DND-41 (cell line): ENCODE data around the gene EBF4.
A peak's percentile ranks its signal among the peaks of the same experiment; 100 is the strongest.

ENCODE experiments used
- ATAC-seq: fragments of 200-7000 bp; cut with Tn5 transposase; 3 replicates; pipeline ENCODE4 v1.9.1; 2021; ENCODE audit warnings: low read depth; ENCODE audit not compliant: insufficient read depth
- DNase-seq: peaks from one replicate; pipeline ENCODE4 v3.0.0-alpha.2; 2020
- H2AFZ ChIP-seq: 2 replicates; pipeline ENCODE4 v1.6.0; 2012; ENCODE audit warnings: low read depth, low read length
- H3K27ac ChIP-seq: 2 replicates; pipeline ENCODE4 v1.5.1; 2012; ENCODE audit warnings: low read length, inconsistent platforms
- H3K27me3 ChIP-seq: fragments of 200-600 bp; sonication (generic); 2 replicates; pipeline ENCODE4 v1.6.0; 2012; ENCODE audit warnings: low read length, mild to moderate bottlenecking, inconsistent platforms; ENCODE audit not compliant: insufficient read depth, poor library complexity
- H3K36me3 ChIP-seq: 2 replicates; pipeline ENCODE4 v1.5.1; 2012; ENCODE audit warnings: low read length, inconsistent platforms; ENCODE audit not compliant: insufficient read depth
- H3K4me1 ChIP-seq: 2 replicates; pipeline ENCODE4 v1.5.1; 2012; ENCODE audit warnings: mild to moderate bottlenecking, low read length; ENCODE audit not compliant: insufficient read depth
- H3K4me2 ChIP-seq: 2 replicates; pipeline ENCODE4 v1.6.0; 2012; ENCODE audit warnings: mild to moderate bottlenecking, moderate library complexity, low read length, inconsistent platforms; ENCODE audit not compliant: insufficient read depth
- H3K4me3 ChIP-seq, 2 experiments: fragments of 200-600 bp in 1 of 2; shearing (Covaris generic) in 1 of 2; 2 replicates each; pipeline ENCODE4 v1.5.1; 2012 to 2016; ENCODE audit warnings: inconsistent platforms in 2 of 2, low read length in 2 of 2, mild to moderate bottlenecking in 2 of 2, low read depth in 1 of 2, moderate library complexity in 1 of 2
- H3K79me2 ChIP-seq: 2 replicates; pipeline ENCODE4 v1.6.0; 2012; ENCODE audit warnings: low read length, inconsistent platforms; ENCODE audit not compliant: insufficient read depth
- H3K9ac ChIP-seq: 2 replicates; pipeline ENCODE4 v1.6.0; 2012; ENCODE audit warnings: low read depth, mild to moderate bottlenecking, inconsistent platforms, low read length, moderate library complexity
- H3K9me3 ChIP-seq: 2 replicates; pipeline ENCODE4 v1.5.1; 2012; ENCODE audit warnings: low read length, moderate library complexity, mild to moderate bottlenecking, inconsistent platforms; ENCODE audit not compliant: insufficient read depth, severe bottlenecking
- H4K20me1 ChIP-seq: 2 replicates; pipeline ENCODE4 v1.6.0; 2012; ENCODE audit warnings: low read length; ENCODE audit not compliant: insufficient read depth
- EZH2 ChIP-seq: IDR thresholded peaks from 3 replicates; pipeline ENCODE4 v1.6.1; 2012; ENCODE audit warnings: borderline replicate concordance, low read depth, mild to moderate bottlenecking, moderate library complexity, low read length, inconsistent platforms; ENCODE audit not compliant: severe bottlenecking
- TF ChIP-seq, protein P1 (sequence below): IDR thresholded peaks from 2 replicates; pipeline ENCODE4 v1.5.1; 2012; ENCODE audit warnings: borderline replicate concordance, low read length, moderate library complexity, mild to moderate bottlenecking; ENCODE audit not compliant: poor library complexity, severe bottlenecking; ENCODE audit errors: extremely low read depth

EBF4 gene

DNA sequence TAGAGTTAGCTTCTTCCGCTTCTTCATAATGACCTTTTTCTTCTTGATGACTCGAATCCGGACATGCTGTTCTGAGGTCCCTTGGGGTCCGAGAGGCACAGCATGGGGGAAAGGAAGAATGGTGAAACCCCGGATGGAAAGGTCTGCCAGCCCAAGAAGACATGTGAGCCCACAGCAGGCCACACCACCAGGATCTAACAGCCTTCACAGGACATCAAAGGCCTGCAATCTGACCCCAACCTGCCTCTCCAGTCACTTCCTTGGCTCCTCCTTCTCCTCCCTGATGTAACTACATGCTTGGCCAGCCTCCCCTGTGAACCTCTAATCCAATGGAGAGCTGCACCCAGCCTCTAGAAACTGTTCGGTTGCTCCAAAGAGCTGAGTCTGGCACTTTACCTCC, 106.2 kb downstream of the EBF4 start:
- Histone ChIP-seq H3K4me1 (no peaks in the 10 kb centered on the region), H3K36me3 (no peaks in the 10 kb centered on the region), H3K27ac (no peak overlapping the region), H3K79me2 (no peaks in the 10 kb centered on the region), H3K27me3 (peaks cover 31% of the 10 kb centered on the region), H3K4me3 (no peak overlapping the region), H4K20me1 (peaks cover 23% of the 10 kb centered on the region), H3K9ac (no peak overlapping the region), H2AFZ (no peak overlapping the region), H3K9me3 (no peaks in the 10 kb centered on the region), H3K4me2 (no peak overlapping the region)
- no peak for TF ChIP-seq EZH2
- TF ChIP-seq, protein P1, sequence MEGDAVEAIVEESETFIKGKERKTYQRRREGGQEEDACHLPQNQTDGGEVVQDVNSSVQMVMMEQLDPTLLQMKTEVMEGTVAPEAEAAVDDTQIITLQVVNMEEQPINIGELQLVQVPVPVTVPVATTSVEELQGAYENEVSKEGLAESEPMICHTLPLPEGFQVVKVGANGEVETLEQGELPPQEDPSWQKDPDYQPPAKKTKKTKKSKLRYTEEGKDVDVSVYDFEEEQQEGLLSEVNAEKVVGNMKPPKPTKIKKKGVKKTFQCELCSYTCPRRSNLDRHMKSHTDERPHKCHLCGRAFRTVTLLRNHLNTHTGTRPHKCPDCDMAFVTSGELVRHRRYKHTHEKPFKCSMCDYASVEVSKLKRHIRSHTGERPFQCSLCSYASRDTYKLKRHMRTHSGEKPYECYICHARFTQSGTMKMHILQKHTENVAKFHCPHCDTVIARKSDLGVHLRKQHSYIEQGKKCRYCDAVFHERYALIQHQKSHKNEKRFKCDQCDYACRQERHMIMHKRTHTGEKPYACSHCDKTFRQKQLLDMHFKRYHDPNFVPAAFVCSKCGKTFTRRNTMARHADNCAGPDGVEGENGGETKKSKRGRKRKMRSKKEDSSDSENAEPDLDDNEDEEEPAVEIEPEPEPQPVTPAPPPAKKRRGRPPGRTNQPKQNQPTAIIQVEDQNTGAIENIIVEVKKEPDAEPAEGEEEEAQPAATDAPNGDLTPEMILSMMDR: no peak
- ATAC-seq: no peak
- no peak for DNase-seq

DNA sequence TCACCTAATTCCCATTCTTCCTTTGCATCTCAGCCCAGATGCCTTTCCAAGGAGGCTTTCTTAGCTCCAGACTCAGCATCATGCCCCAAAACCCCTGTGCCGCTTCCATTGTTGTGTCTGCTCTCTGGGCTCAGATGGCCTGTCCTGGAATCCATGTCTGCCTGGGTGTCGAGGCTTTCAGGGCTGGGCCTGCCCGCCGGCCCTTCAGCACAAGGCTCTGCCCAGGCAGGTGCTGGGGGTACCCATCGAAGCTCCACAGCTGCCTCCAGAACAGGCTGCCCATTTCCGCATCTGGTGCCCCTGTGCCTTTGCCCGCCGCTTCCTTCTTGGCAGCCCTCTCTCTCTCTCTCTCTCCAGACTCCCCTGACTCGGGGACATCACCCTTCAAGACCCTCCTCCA, 106.7 kb downstream of the EBF4 start:
- no peak for ATAC-seq

DNA sequence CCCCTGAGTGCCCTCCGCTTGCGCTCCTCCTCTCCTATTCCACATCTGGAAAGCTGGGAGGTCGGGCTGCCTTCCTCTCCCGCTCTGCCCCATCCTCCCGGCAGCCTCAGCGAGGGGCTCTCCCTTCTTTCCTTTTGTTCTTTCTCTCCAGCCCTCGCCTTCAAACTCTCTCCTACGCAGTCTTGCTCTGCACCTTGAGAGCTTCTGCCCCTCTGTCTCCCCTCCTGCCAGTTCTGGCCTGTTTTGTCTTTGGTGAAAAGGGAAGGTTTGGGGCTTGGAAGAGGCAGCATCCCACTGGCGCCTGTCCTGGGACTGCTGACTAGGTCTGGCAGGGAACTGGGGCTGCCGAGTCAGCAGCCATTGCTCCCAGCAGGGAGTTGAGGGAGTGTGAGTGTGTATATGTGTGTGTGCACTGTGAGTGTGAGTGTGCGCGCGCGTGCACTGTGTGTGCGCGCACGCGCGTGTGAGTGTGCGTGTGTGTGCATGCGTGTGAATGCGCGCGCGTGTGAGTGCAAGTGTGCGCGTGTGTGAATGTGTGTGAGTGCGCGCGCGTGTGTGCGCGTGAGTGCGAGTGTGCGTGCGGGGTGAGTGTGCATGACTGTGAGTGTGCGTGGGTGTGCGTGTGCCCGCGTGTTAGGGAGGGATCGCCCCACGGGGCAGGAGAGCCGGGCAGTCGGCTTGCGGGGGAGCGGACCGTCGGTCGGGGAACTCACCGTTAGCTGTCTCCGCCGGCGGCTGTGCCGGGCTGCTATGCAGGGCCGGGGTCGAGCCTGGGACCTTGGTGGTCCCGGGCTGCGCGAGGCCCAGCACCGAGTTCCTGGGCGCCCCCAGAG, 107.3 kb downstream of the EBF4 start:
- no peak for ATAC-seq
- H3K9ac ChIP-seq: no peak overlapping the region
- no peak overlapping the region for H2AFZ ChIP-seq

More for the DNA sequence above, 106.7 kb downstream of the EBF4 start:
- Histone ChIP-seq H3K79me2 (no peaks in the 10 kb centered on the region), H3K4me3 (no peak overlapping the region), H3K4me1 (no peaks in the 10 kb centered on the region), H3K27ac (no peak overlapping the region), H3K27me3 (peaks cover 31% of the 10 kb centered on the region), H3K36me3 (no peaks in the 10 kb centered on the region), H3K9ac (no peak overlapping the region), H3K9me3 (no peaks in the 10 kb centered on the region), H2AFZ (no peak overlapping the region), H3K4me2 (no peak overlapping the region), H4K20me1 (peaks cover 23% of the 10 kb centered on the region)
- no peak for TF ChIP-seq EZH2
- TF ChIP-seq, protein P1: no peak
- no peak for DNase-seq

More for the DNA sequence above, 107.3 kb downstream of the EBF4 start:
- Histone ChIP-seq H3K4me1 (no peaks in the 10 kb centered on the region), H3K4me2 (no peak overlapping the region), H3K27me3 (peaks cover 31% of the 10 kb centered on the region), H4K20me1 (peaks cover 22% of the 10 kb centered on the region), H3K9me3 (no peaks in the 10 kb centered on the region), H3K27ac (no peak overlapping the region), H3K36me3 (no peaks in the 10 kb centered on the region), H3K79me2 (no peaks in the 10 kb centered on the region), H3K4me3 (no peak overlapping the region)
- no peak for DNase-seq
- TF ChIP-seq EZH2: peak; percentile 69
- TF ChIP-seq, protein P1: no peak
